HG03460 (cell line): Measurements from ENCODE around the gene PARD3B.
A peak's percentile ranks its signal among the peaks of the same experiment; 100 is the strongest.

Source experiments
- ATAC-seq: cut with Tn5 transposase; IDR thresholded peaks from one replicate; pipeline ENCODE4 v1.9.1; 2021; ENCODE audit not compliant: unreplicated experiment

Gene PARD3B

GRCh38 chr2:204544961-204545860 is at the start of gene PARD3B:
Gene PARD3B (plus strand): TSS chr2:204545475. CDS start chr2:204546000, 525 bp downstream.
- peak; percentile 61 for ATAC-seq

GRCh38 chr2:204496779-204497178 is 48.5 kb upstream of the PARD3B start:
- no peak for ATAC-seq

- no peak for ATAC-seq
These were observed 47.4 kb upstream of the PARD3B start for GRCh38 chr2:204497855-204498254.

GRCh38 chr2:204498291-204498690 is 47.0 kb upstream of the PARD3B start:
- ATAC-seq, result no peak

- no peak for ATAC-seq
These were observed 41.4 kb upstream of the PARD3B start for GRCh38 chr2:204503869-204504268.

GRCh38 chr2:204504594-204504993 is 40.7 kb upstream of the PARD3B start:
- ATAC-seq, result no peak

GRCh38 chr2:204505488-204505887 is 39.8 kb upstream of the PARD3B start:
- ATAC-seq, result no peak

GRCh38 chr2:204505946-204506345 is 39.3 kb upstream of the PARD3B start:
- ATAC-seq, result no peak

- no peak for ATAC-seq
These were observed 37.6 kb upstream of the PARD3B start for GRCh38 chr2:204507636-204508035.

GRCh38 chr2:204510709-204511420 is 34.4 kb upstream of the PARD3B start:
- ATAC-seq, result no peak

- no peak for ATAC-seq
These were observed 30.8 kb upstream of the PARD3B start for GRCh38 chr2:204514439-204514838.

- no peak for ATAC-seq
These were observed 29.9 kb upstream of the PARD3B start for GRCh38 chr2:204515416-204515815.

- no peak for ATAC-seq
These were observed 28.1 kb upstream of the PARD3B start for GRCh38 chr2:204517154-204517553.

- ATAC-seq, result no peak
These were observed 15.3 kb upstream of the PARD3B start for GRCh38 chr2:204529795-204530463.

GRCh38 chr2:204530464-204530805 is 14.8 kb upstream of the PARD3B start:
- no peak for ATAC-seq

- no peak for ATAC-seq
These were observed 11.5 kb upstream of the PARD3B start for GRCh38 chr2:204533629-204534370.

GRCh38 chr2:204535356-204535755 is 9.9 kb upstream of the PARD3B start:
- ATAC-seq, result no peak

GRCh38 chr2:204535764-204536163 is 9.5 kb upstream of the PARD3B start:
- no peak for ATAC-seq

GRCh38 chr2:204538182-204539018 is 6.9 kb upstream of the PARD3B start:
- ATAC-seq, result no peak

GRCh38 chr2:204539019-204539385 is 6.3 kb upstream of the PARD3B start:
- ATAC-seq, result no peak
